GM13977 (cell line): ENCODE data around the gene TPRN.

Experiments
- DNase-seq: peaks from one replicate; pipeline ENCODE4 v3.0.0; 2012; ENCODE audit warnings: low spot score
- in situ Hi-C: fragments of 300-500 bp; cut with MboI; formaldehyde crosslinking; loops from one replicate; pipeline ENCODE4 v1.12.0; 2022; ENCODE audit warnings: low sequenced_read_pairs, low pct_unique_long_range_greater_than_20kb, mixed read lengths, inconsistent platforms; ENCODE audit not compliant: unreplicated experiment
- TF ChIP-seq, protein P1 (sequence below): IDR thresholded peaks from 2 replicates; pipeline ENCODE4 v1.5.1; 2012; ENCODE audit warnings: mild to moderate bottlenecking, control low read depth; ENCODE audit not compliant: insufficient read depth; ENCODE audit errors: extremely low read depth, missing control alignments

Gene TPRN

DNA sequence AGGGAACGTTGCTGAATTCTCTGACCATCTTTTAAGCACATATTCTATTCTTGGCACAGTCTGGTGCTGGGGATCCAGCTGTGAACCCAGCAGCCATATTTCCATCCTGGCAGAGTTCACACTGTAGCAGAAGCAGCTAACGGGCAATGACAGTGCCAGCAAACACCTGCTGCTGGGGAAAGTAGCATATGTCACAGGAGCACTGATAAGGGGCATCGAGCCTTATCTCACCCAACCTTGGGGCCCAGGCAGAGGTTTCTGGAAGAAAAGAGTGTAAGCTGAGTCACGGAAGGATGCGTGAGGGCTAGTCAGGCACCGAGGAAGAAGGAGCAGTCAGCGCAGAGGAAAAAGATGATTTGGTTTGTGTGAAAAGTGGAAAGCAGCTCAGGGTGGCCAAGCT, 6.1 kb upstream of the TPRN start:
- TF ChIP-seq, protein P1, sequence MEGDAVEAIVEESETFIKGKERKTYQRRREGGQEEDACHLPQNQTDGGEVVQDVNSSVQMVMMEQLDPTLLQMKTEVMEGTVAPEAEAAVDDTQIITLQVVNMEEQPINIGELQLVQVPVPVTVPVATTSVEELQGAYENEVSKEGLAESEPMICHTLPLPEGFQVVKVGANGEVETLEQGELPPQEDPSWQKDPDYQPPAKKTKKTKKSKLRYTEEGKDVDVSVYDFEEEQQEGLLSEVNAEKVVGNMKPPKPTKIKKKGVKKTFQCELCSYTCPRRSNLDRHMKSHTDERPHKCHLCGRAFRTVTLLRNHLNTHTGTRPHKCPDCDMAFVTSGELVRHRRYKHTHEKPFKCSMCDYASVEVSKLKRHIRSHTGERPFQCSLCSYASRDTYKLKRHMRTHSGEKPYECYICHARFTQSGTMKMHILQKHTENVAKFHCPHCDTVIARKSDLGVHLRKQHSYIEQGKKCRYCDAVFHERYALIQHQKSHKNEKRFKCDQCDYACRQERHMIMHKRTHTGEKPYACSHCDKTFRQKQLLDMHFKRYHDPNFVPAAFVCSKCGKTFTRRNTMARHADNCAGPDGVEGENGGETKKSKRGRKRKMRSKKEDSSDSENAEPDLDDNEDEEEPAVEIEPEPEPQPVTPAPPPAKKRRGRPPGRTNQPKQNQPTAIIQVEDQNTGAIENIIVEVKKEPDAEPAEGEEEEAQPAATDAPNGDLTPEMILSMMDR, result no peak
- DNase-seq, result no peak
- in situ Hi-C loops, result no loop called here

DNA sequence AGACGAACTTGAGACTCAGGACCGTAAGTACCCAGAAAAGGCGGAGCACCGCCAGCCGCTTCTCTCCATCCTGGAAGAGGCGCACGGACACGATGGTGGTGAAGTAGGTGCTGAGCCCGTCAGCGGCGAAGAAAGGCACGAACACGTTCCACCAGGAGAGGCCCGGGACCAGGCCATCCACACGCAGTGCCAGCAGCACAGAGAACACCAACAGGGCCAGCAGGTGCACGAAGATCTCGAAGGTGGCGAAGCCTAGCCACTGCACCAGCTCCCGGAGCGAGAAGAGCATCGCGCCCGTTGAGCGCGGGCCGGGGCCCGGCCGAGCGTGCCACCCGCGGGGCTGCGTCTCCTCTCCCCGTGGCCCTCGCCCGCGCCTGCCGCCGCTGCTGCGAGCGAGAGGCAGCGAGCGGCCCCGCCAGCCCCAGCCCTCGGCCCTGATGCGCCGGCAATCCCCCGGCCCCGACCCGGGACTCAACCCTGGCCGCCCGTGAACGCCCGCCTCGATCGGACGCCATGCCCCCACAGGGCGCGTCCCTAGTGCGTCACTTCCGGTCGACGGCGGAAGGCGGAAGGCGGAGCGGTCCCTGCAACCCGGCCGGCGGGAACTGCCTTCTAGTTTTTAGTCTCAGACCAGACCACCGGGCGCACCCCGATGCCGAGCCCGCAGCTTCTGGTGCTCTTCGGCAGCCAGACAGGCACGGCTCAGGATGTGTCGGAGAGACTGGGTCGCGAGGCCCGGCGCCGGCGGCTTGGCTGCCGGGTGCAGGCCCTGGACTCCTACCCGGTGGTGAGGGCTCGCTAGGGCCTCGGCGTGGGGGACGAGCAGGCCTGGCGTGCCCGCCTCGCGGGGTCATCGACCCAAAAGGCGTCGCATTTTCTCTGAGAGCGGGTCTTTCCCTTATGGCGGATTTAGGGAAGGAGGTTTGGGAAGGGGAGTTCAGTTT, 4.9 kb upstream of the TPRN start, which contains the start of the genes NDOR1 and TMEM203:
TSS of gene NDOR1 (plus strand) at position 575 of the 944 bp plus-strand sequence. CDS start at position 653, 78 bp downstream.
TSS of gene TMEM203 (minus strand) at position 523 of the 944 bp plus-strand sequence. CDS start at position 289, 234 bp downstream.
- TF ChIP-seq, protein P1, result no peak
- peak; percentile 98 for DNase-seq
- in situ Hi-C loops, result no loop called here

DNA sequence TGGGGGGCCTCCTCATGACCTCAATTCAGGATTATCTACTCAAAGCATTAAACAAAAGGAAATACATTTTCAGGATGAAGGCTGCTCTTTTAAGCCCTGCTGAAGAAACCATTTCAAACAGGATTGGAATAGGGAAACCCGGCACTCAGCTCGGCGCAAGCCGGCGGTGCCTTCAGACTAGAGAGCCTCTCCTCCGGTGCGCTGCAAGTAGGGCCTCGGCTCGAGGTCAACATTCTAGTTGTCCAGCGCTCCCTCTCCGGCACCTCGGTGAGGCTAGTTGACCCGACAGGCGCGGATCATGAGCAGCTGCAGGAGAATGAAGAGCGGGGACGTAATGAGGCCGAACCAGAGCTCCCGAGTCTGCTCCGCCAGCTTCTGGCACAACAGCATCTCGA, 4.2 kb upstream of the TPRN start:
- in situ Hi-C loops, result no loop called here
- no peak for DNase-seq
- TF ChIP-seq, protein P1, result no peak

DNA sequence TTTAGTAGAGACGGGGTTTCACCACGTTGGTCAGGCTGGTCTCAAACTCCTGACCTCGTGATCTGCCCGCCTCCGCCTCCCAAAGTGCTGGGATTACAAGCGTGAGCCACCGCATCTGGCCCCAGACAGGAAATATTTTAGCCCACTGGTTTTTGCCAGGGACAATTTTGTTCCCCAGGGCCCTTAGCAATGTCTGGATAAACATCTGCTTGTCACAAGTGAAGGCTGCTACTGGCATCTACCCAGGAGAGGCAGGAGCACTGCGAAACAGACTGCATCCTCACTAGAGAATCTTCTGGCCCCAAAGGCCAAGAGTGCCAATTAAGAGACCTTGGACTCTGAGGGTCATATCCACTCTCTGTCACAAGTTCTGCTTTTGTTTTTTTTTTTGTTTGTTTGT, 2.4 kb upstream of the TPRN start:
- TF ChIP-seq, protein P1, result no peak
- DNase-seq, result no peak
- in situ Hi-C loops, result no loop called here

DNA sequence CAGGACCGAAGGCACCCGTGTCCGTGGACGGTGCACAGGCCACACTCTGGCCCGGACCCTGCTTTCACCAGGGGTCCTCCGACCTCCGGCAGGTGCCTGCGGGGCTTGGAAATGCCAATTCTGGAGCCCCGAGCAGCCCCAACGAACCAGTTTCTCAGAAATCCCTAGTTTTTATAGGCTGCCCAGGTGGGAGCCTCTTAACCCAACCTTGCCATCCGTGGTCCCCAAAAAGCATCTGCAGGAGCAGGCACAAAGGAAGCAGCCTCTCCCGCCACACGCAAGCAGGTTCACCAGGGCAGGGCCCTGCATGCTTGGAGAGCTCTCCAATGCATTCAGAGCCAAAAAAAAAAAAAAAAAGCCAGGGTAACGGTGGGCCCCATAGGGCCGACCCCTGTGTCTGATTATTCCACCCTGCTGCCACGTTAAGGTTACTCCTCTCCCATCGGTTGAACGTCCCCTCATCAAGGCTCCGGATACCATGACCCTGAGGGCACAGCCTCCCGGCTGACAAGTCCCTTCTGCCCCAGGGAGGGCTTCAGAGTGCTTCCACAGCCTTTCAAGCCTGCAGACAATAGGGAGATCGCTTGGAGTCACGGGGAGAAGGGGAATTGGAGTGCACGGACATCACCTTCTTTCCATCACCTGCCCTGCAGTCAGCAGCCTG, 796 bp upstream of the TPRN start:
- in situ Hi-C loops, result no loop called here
- TF ChIP-seq, protein P1, result no peak
- DNase-seq, result no peak

DNA sequence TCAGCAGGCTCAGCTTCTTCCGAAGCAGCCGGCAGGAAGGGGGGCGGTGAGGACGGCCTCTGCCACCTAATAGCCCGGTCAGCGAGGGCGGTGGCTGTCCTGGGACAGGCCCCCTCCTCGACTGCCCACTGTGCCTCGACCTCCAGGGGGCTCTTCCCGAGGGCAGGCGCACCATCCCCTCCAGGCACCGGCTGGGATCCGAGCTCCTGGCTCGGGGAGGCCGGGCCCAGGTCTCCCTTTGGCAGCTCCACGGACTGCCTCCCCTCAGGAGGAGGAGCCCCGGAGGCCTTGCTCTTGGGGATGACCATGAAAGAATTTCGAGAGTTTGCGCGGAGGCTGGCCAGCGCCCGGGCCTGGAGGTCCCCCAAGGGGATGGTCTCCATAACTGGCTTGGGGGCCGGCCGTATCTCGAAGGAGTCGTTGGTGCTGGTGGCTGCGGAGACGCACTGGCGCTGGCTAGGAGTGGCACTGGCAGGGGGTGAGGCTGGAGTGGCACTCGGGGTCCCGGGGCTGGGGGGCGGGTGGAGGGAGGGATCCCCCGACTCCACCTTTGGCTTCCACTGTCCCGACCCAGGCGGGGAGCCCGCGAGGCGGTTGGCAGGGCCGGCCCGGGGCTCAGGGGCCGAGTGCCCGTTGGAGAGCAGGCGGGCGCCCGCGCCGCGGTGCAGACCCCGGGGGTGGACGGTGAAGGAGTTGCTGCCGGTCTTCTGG, 975 bp downstream of the TPRN start:
- in situ Hi-C loops, result no loop called here
- TF ChIP-seq, protein P1, result no peak
- DNase-seq, result no peak
